ENCODE data around the gene ITPR1.
"Not testable (repeated sequence)": the region's sequence is repeated elsewhere in the genome, so short reads cannot be mapped to it uniquely, and the experiment has no call there.

GRCh38 chr3:4762481-4763230 lies 269.5 kb downstream of the ITPR1 start:
- not testable (repeated sequence) for TF ChIP-seq POLR2AphosphoS5, EP300 (IDR thresholded peaks at IDR 0.05)
